K562 (cell line): ENCODE results near the gene SBDS. TPM values are rescaled to one million over a fixed set of nuclear protein-coding genes. Genes with fewer than 3 reads are reported as not detected.
A peak's percentile ranks its signal among the peaks of the same experiment; 100 is the strongest.
"Not testable (repeated sequence)": the region's sequence is repeated elsewhere in the genome, so short reads cannot be mapped to it uniquely, and the experiment has no call there.

Experiments used
- ATAC-seq: fragments of 200-7000 bp; cut with Tn5 transposase; 3 replicates; pipeline ENCODE4 v1.9.1; 2020; ENCODE audit warnings: moderate library complexity
- BruUV-seq: library from RNA; stranded (reverse); fragments of 400-500 nt; replicated peaks from 2 replicates; lab custom pipeline; 2021; lab: Mats Ljungman, UMichigan
- CTCF ChIA-PET: fragments of 300-600 bp; formaldehyde crosslinking; extraction: SDS; loops from one replicate; lab custom pipeline; 2021; ENCODE audit warnings: low intra/inter-chr PET ratio; lab: Yijun Ruan, JAX
- POLR2A ChIA-PET: fragments of 300-600, 350-650 bp; sonication (Branson Sonifier 250); formaldehyde crosslinking; extraction: SDS; loops from one replicate; lab custom pipeline; 2021; ENCODE audit warnings: antibody characterized with exemption, inconsistent platforms; lab: Yijun Ruan, JAX
- DNase-seq, 4 experiments: peaks; one replicate each; pipeline versions ENCODE4 v3.0.0 to v3.0.0-alpha.2; 2011 to 2018; ENCODE audit warnings: low spot score in 3 of 4, mixed read lengths in 3 of 4; ENCODE audit errors: extremely low read depth in 1 of 4
- FAIRE-seq: peaks from 2 replicates; lab custom pipeline; 2011; peaks lifted over from hg19 to GRCh38; lab: Jason Lieb, UNC
- H2AFZ ChIP-seq: 2 replicates; pipeline ENCODE4 v1.6.0; 2011; ENCODE audit warnings: low read depth, low read length, control low read depth, inconsistent platforms
- H3K27ac ChIP-seq: fragments of 200-600 bp; 3 replicates; pipeline ENCODE4 v1.8.0; 2011; ENCODE audit warnings: low read depth, mild to moderate bottlenecking, control low read depth, inconsistent platforms, low read length, moderate library complexity, mixed read lengths; ENCODE audit errors: extremely low read depth
- H3K27me3 ChIP-seq, 2 experiments: fragments of 300-600 bp in 1 of 2; 2 replicates in 1 of 2; 3 replicates in 1 of 2; pipeline versions ENCODE4 v1.6.0 to v1.8.0; 2011; ENCODE audit warnings: inconsistent platforms in 2 of 2, low read length in 2 of 2, mild to moderate bottlenecking in 1 of 2, mixed read lengths in 1 of 2, moderate library complexity in 1 of 2; ENCODE audit not compliant: control insufficient read depth in 2 of 2, insufficient read depth in 2 of 2
- H3K36me3 ChIP-seq: fragments of 300-600 bp; 3 replicates; pipeline ENCODE4 v1.8.0; 2011; ENCODE audit warnings: mild to moderate bottlenecking, low read length, inconsistent platforms; ENCODE audit not compliant: control insufficient read depth, insufficient read depth
- H3K4me1 ChIP-seq, 2 experiments: fragments of 200-600 bp in 1 of 2; replicated peaks in 1 of 2; 2 replicates in 1 of 2; 3 replicates in 1 of 2; pipeline versions ENCODE4 v1.5.1 to v1.8.0; 2011; ENCODE audit warnings: inconsistent platforms in 2 of 2, low read length in 2 of 2, mild to moderate bottlenecking in 1 of 2, mixed read lengths in 1 of 2, moderate library complexity in 1 of 2; ENCODE audit not compliant: control insufficient read depth in 2 of 2, insufficient read depth in 2 of 2
- H3K4me2 ChIP-seq: 2 replicates; pipeline ENCODE4 v1.6.1; 2011; ENCODE audit warnings: low read length, control low read depth, inconsistent platforms, mixed read lengths; ENCODE audit not compliant: insufficient read depth
- H3K4me3 ChIP-seq: fragments of 200-600 bp; sonication (generic), shearing (Covaris generic); 2 replicates; pipeline ENCODE4 v1.5.1; 2016; ENCODE audit warnings: control low read depth, inconsistent platforms
- H3K79me2 ChIP-seq: fragments of 200-600 bp; 3 replicates; pipeline ENCODE4 v1.8.0; 2011; ENCODE audit warnings: low read length, inconsistent platforms; ENCODE audit not compliant: control insufficient read depth, insufficient read depth
- H3K9ac ChIP-seq, 2 experiments: 2 replicates each; pipeline versions ENCODE4 v1.6.0 to v1.6.1; 2011; ENCODE audit warnings: low read depth in 2 of 2, low read length in 2 of 2, control low read depth in 1 of 2, inconsistent platforms in 1 of 2, mild to moderate bottlenecking in 1 of 2, mixed read lengths in 1 of 2; ENCODE audit not compliant: insufficient read depth in 1 of 2
- H3K9me1 ChIP-seq: one replicate; pipeline ENCODE4 v1.6.0; 2011; ENCODE audit warnings: inconsistent platforms, mild to moderate bottlenecking, low read length, moderate library complexity; ENCODE audit not compliant: control insufficient read depth, insufficient read depth
- H3K9me3 ChIP-seq: replicated peaks from 2 replicates; pipeline ENCODE4 v1.5.1; 2011; ENCODE audit warnings: low read depth, low read length, inconsistent platforms; ENCODE audit not compliant: control insufficient read depth, insufficient read depth
- H4K20me1 ChIP-seq: replicated peaks from 2 replicates; pipeline ENCODE4 v1.6.1; 2011; ENCODE audit warnings: low read length, inconsistent platforms, mixed read lengths; ENCODE audit not compliant: control insufficient read depth, insufficient read depth
- RB1 ChIP-seq: fragments of 450-650 bp; IDR thresholded peaks from 2 replicates; pipeline ENCODE4 v1.6.1; 2017; ENCODE audit warnings: low read depth, mild to moderate bottlenecking
- ZNF224 ChIP-seq: sonication (generic); formaldehyde crosslinking; IDR thresholded peaks from 2 replicates; pipeline ENCODE4 v1.8.0; 2022; ENCODE audit warnings: mild to moderate bottlenecking, missing genetic modification reagents
- whole genome bisulfite sequencing: fragments of 100-300 bp; shearing (Covaris generic); methylation state at CpG from one replicate; pipeline ENCODE4 v1.1.6; 2016; ENCODE audit warnings: low coverage, mixed read lengths; ENCODE audit not compliant: insufficient coverage; ENCODE audit errors: missing lambda C conversion rate; 5-methylcytosine and 5-hydroxymethylcytosine counted together
- in situ Hi-C: fragments of 300-500 bp; cut with MboI; formaldehyde crosslinking; loops from 4 replicates; pipeline ENCODE4 v1.15.0; 2018; ENCODE audit warnings: inconsistent platforms, mixed read lengths
- intact Hi-C: fragments of 100-400 bp; cut with micrococcal nuclease; formaldehyde crosslinking; loops from 2 replicates; pipeline ENCODE4 v1.14.2; 2022
- polyA plus RNA-seq, 8 experiments: library from polyadenylated mRNA; depleted of rRNA in 4 of 8; stranded (reverse) in 5 of 8; unstranded in 3 of 8; fragments of >200 nt; fragmentation: Nextera tagmentation in 2 of 8; fragmentation: Illumina TruSeq in 1 of 8; extraction: Ambion mirVana in 2 of 8; extraction: Trizol in 1 of 8; gene quantifications; 2 replicates each; pipeline versions ENCODE4 v1.2.1 to v1.2.3, GENCODE V29; 2011 to 2014; ENCODE audit warnings: inconsistent platforms in 1 of 8, missing spikeins in 1 of 8
- total RNA-seq, 7 experiments: library from RNA; depleted of rRNA in 6 of 7; stranded (reverse); fragments of >200 nt in 6 of 7; fragmentation: Illumina TruSeq in 2 of 7; extraction: Trizol in 2 of 7; gene quantifications; 2 replicates each; pipeline versions ENCODE4 v1.2.1 to v1.2.3, GENCODE V29; 2011 to 2021; ENCODE audit warnings: low replicate concordance in 1 of 7

The SBDS gene
- total and polyA plus RNA-seq, 9 of the 15 experiments (the other 6 are each of a cell fraction or from before 2014, with no cell fraction given), result 105 to 174 (median 117) TPM

DNA sequence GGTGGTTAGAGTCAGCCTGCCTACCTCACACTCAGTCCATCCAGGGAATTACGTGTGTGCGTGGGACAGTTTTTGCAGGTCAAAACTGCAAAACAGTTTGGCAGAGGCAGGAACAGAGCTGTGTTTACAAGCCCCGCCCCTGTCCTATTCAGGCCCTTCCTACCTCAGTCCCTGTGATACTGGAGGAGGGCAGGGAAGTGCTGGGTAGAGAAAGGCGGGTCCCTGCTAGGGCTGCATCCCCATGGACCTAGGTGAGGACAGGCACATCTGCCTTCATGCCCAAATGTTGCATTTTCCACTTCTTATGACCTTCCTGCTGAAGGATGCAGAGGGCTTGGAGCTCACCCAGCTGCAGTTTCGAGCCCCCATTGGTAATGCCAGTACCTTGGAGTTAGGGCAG lies 25.1 kb downstream of the SBDS start:
- TF ChIP-seq ZNF224 (CRISPR knock-in tag), result no peak
- TF ChIP-seq RB1, result 0 out of 2 replicates have a peak, but pooled peaks have one; percentile 18
- no peaks in the 10 kb centered on the region for H3K79me2 ChIP-seq
- BruUV-seq, result no TSS peak
- intact Hi-C loops (no loop called here), in situ Hi-C loops (no loop called here)
- WGBS, result 25% methylated on average over 5 of the region's 5 CpGs
- peaks cover 2 to 9% of the 10 kb centered on the region in 2 experiments; a peak in 3 of 5 replicates for H3K4me1 ChIP-seq
- POLR2A ChIA-PET, result interaction anchor here (0.7 to 1.9 kb wide), 3 partner anchors 9 to 90 kb away, joined by 3 to 6 read pairs (median 3); no protein-coding TSS in a partner anchor
- peak; percentile 72 for ATAC-seq
- H3K4me3 ChIP-seq, result no peak overlapping the region
- no peaks in the 10 kb centered on the region for H4K20me1 ChIP-seq
- FAIRE-seq, result no peak
- H3K4me2 ChIP-seq, result 0 out of 2 replicates have a peak overlapping the region, but pooled peaks have one; percentile 3
- DNase-seq, result peak in 2 of 4 experiments; percentile 25 to 40
- no peaks in the 10 kb centered on the region for H3K27me3 ChIP-seq
- CTCF ChIA-PET, result no interaction called here
- no peaks in the 10 kb centered on the region for H3K36me3 ChIP-seq
- H2AFZ ChIP-seq, result peak overlapping the region; percentile 67; the same call in 1 of the 2 replicates
- no peak overlapping the region for H3K27ac ChIP-seq
- H3K9me1 ChIP-seq, result no peaks in the 10 kb centered on the region
- no peaks in the 10 kb centered on the region for H3K9me3 ChIP-seq
- H3K9ac ChIP-seq, result no peak overlapping the region

DNA sequence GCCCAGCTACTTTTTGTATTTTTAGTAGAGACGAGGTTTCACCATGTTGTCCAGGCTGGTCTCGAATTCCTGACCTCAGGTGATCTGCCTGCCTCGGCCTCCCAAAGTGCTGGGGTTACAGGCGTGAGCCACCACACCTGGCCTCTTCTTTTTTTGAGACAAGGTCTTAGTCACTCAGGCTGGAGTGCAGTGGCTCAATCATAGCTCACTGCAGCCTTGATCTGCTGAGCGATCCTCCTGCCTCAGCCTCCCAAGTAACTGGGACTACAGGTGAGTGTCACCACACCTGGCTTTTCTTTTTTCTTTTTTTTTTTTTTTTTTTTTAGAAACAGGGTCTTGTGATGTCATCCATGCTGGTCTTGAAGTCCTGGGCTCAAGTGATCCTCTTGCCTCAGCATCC lies 26.4 kb downstream of the SBDS start:
- intact Hi-C loops, H3K4me1 ChIP-seq, FAIRE-seq, H3K27me3 ChIP-seq, H3K27ac ChIP-seq, POLR2A ChIA-PET, DNase-seq, H3K36me3 ChIP-seq, H3K9me1 ChIP-seq, BruUV-seq, H2AFZ ChIP-seq, H3K4me3 ChIP-seq, H3K79me2 ChIP-seq, H3K9me3 ChIP-seq, H4K20me1 ChIP-seq, H3K9ac ChIP-seq, in situ Hi-C loops, H3K4me2 ChIP-seq, ATAC-seq: not testable (repeated sequence)
- WGBS, result 56% methylated on average over 5 of the region's 5 CpGs
- CTCF ChIA-PET, result interaction anchor here (0.7 kb wide), 1 partner anchor 398 kb away, joined by 4 read pairs; no protein-coding TSS in a partner anchor
